ENCODE measurements around the gene NAV2.

NAV2 gene

GRCh38 chr11:19931141-19931770 lies 218.6 kb downstream of the NAV2 start:
- no peak overlapping the region for H3K9ac ChIP-seq (ENCODE audit: low read depth, low read length)
- peaks cover 11% of the 10 kb centered on the region for H3K4me1 ChIP-seq (ENCODE audit: insufficient read depth, low read length)
- 93% methylated on average over 13 of the region's 14 CpGs for WGBS
- peaks cover 19% of the 10 kb centered on the region for H3K36me3 ChIP-seq (ENCODE audit: insufficient read depth, low read length)
- no peak overlapping the region for H3K4me3 ChIP-seq (ENCODE audit: low read length)
- H3K9me3 ChIP-seq (ENCODE audit: insufficient read depth, low read depth, low read length) = no peaks in the 10 kb centered on the region
- no peak overlapping the region for H3K27ac ChIP-seq (ENCODE audit: low read depth, low read length)
- no peaks in the 10 kb centered on the region for H3K27me3 ChIP-seq (ENCODE audit: insufficient read depth, low read length)

GRCh38 chr11:19931771-19932369 lies 219.2 kb downstream of the NAV2 start:
- WGBS = 85% methylated on average over 7 of the region's 7 CpGs
- H3K4me1 ChIP-seq (ENCODE audit: insufficient read depth, low read length) = peaks cover 11% of the 10 kb centered on the region
- H3K4me3 ChIP-seq (ENCODE audit: low read length) = no peak overlapping the region
- no peak overlapping the region; the same call in 1 of the 2 replicates for H3K27ac ChIP-seq (ENCODE audit: low read depth, low read length)
- H3K27me3 ChIP-seq (ENCODE audit: insufficient read depth, low read length) = no peaks in the 10 kb centered on the region
- H3K9me3 ChIP-seq (ENCODE audit: insufficient read depth, low read depth, low read length) = no peaks in the 10 kb centered on the region
- peaks cover 24% of the 10 kb centered on the region for H3K36me3 ChIP-seq (ENCODE audit: insufficient read depth, low read length)
- H3K9ac ChIP-seq (ENCODE audit: low read depth, low read length) = no peak overlapping the region

GRCh38 chr11:19933132-19933735 lies 220.6 kb downstream of the NAV2 start:
- H3K36me3 ChIP-seq (ENCODE audit: insufficient read depth, low read length) = peaks cover 24% of the 10 kb centered on the region
- H3K27ac ChIP-seq (ENCODE audit: low read depth, low read length) = no peak overlapping the region
- no peak overlapping the region for H3K9ac ChIP-seq (ENCODE audit: low read depth, low read length)
- no peaks in the 10 kb centered on the region for H3K9me3 ChIP-seq (ENCODE audit: insufficient read depth, low read depth, low read length)
- no peak overlapping the region for H3K4me3 ChIP-seq (ENCODE audit: low read length)
- 94% methylated on average over 20 of the region's 20 CpGs for WGBS
- peaks cover 11% of the 10 kb centered on the region for H3K4me1 ChIP-seq (ENCODE audit: insufficient read depth, low read length)
- H3K27me3 ChIP-seq (ENCODE audit: insufficient read depth, low read length) = no peaks in the 10 kb centered on the region

- Histone ChIP-seq H3K27me3 (ENCODE audit: insufficient read depth, low read length) (no peaks in the 10 kb centered on the region), H3K4me3 (ENCODE audit: low read length) (no peak overlapping the region), H3K36me3 (ENCODE audit: insufficient read depth, low read length) (peaks cover 24% of the 10 kb centered on the region)
Observed at GRCh38 chr11:19933801-19934488, 221.3 kb downstream of the NAV2 start.

GRCh38 chr11:19934828-19935259 lies 222.2 kb downstream of the NAV2 start:
- peak overlapping the region; percentile 18; the same call in 1 of the 2 replicates for H3K9ac ChIP-seq (ENCODE audit: low read depth, low read length)
- H3K36me3 ChIP-seq (ENCODE audit: insufficient read depth, low read length) = peaks cover 31% of the 10 kb centered on the region
- H3K27ac ChIP-seq (ENCODE audit: low read depth, low read length) = peak overlapping the region; percentile 11; the same call in 1 of the 2 replicates
- 90% methylated on average over 3 of the region's 3 CpGs for WGBS
- peaks cover 11% of the 10 kb centered on the region for H3K4me1 ChIP-seq (ENCODE audit: insufficient read depth, low read length)
- no peak overlapping the region for H3K4me3 ChIP-seq (ENCODE audit: low read length)
- no peaks in the 10 kb centered on the region for H3K9me3 ChIP-seq (ENCODE audit: insufficient read depth, low read depth, low read length)
- no peaks in the 10 kb centered on the region for H3K27me3 ChIP-seq (ENCODE audit: insufficient read depth, low read length)

More at GRCh38 chr11:19933801-19934488, 221.3 kb downstream of the NAV2 start:
- Histone ChIP-seq H3K27ac (ENCODE audit: low read depth, low read length) (no peak overlapping the region), H3K9me3 (ENCODE audit: insufficient read depth, low read depth, low read length) (no peaks in the 10 kb centered on the region), H3K9ac (ENCODE audit: low read depth, low read length) (no peak overlapping the region), H3K4me1 (ENCODE audit: insufficient read depth, low read length) (peaks cover 11% of the 10 kb centered on the region)
- 94% methylated on average over 12 of the region's 12 CpGs for WGBS

GRCh38 chr11:19935507-19935906 lies 222.9 kb downstream of the NAV2 start:
- Histone ChIP-seq H3K27ac (ENCODE audit: low read depth, low read length) (peak overlapping the region; percentile 11; the same call in 1 of the 2 replicates), H3K4me1 (ENCODE audit: insufficient read depth, low read length) (peaks cover 11% of the 10 kb centered on the region), H3K9ac (ENCODE audit: low read depth, low read length) (peak overlapping the region; percentile 18; the same call in 1 of the 2 replicates)

GRCh38 chr11:19936461-19936860 lies 223.8 kb downstream of the NAV2 start:
- WGBS = 93% methylated on average over 8 of the region's 9 CpGs
- no peak overlapping the region for H3K9ac ChIP-seq (ENCODE audit: low read depth, low read length)
- H3K27me3 ChIP-seq (ENCODE audit: insufficient read depth, low read length) = no peaks in the 10 kb centered on the region
- H3K36me3 ChIP-seq (ENCODE audit: insufficient read depth, low read length) = peaks cover 47% of the 10 kb centered on the region
- peaks cover 8% of the 10 kb centered on the region for H3K4me1 ChIP-seq (ENCODE audit: insufficient read depth, low read length)
- H3K9me3 ChIP-seq (ENCODE audit: insufficient read depth, low read depth, low read length) = no peaks in the 10 kb centered on the region
- no peak overlapping the region for H3K27ac ChIP-seq (ENCODE audit: low read depth, low read length)
- H3K4me3 ChIP-seq (ENCODE audit: low read length) = no peak overlapping the region

More at GRCh38 chr11:19935507-19935906, 222.9 kb downstream of the NAV2 start:
- Histone ChIP-seq H3K4me3 (ENCODE audit: low read length) (no peak overlapping the region), H3K9me3 (ENCODE audit: insufficient read depth, low read depth, low read length) (no peaks in the 10 kb centered on the region), H3K36me3 (ENCODE audit: insufficient read depth, low read length) (peaks cover 37% of the 10 kb centered on the region), H3K27me3 (ENCODE audit: insufficient read depth, low read length) (no peaks in the 10 kb centered on the region)
- WGBS = 74% methylated on average over 4 of the region's 4 CpGs

GRCh38 chr11:19938169-19938856 lies 225.7 kb downstream of the NAV2 start:
- Histone ChIP-seq H3K4me1 (ENCODE audit: insufficient read depth, low read length) (peaks cover 8% of the 10 kb centered on the region), H3K27me3 (ENCODE audit: insufficient read depth, low read length) (no peaks in the 10 kb centered on the region), H3K9me3 (ENCODE audit: insufficient read depth, low read depth, low read length) (no peaks in the 10 kb centered on the region), H3K36me3 (ENCODE audit: insufficient read depth, low read length) (peaks cover 55% of the 10 kb centered on the region), H3K4me3 (ENCODE audit: low read length) (no peak overlapping the region), H3K9ac (ENCODE audit: low read depth, low read length) (no peak overlapping the region), H3K27ac (ENCODE audit: low read depth, low read length) (no peak overlapping the region)
- WGBS = 61% methylated on average over 9 of the region's 10 CpGs

- Histone ChIP-seq H3K4me1 (ENCODE audit: insufficient read depth, low read length) (peaks cover 8% of the 10 kb centered on the region), H3K9me3 (ENCODE audit: insufficient read depth, low read depth, low read length) (no peaks in the 10 kb centered on the region), H3K9ac (ENCODE audit: low read depth, low read length) (no peak overlapping the region), H3K27me3 (ENCODE audit: insufficient read depth, low read length) (no peaks in the 10 kb centered on the region), H3K36me3 (ENCODE audit: insufficient read depth, low read length) (peaks cover 53% of the 10 kb centered on the region), H3K27ac (ENCODE audit: low read depth, low read length) (no peak overlapping the region), H3K4me3 (ENCODE audit: low read length) (no peak overlapping the region)
- 90% methylated on average over 4 of the region's 4 CpGs for WGBS
Observed at GRCh38 chr11:19938866-19939265, 226.2 kb downstream of the NAV2 start.

GRCh38 chr11:19939415-19939929 lies 226.8 kb downstream of the NAV2 start:
- Histone ChIP-seq H3K27me3 (ENCODE audit: insufficient read depth, low read length) (no peaks in the 10 kb centered on the region), H3K4me3 (ENCODE audit: low read length) (no peak overlapping the region), H3K9me3 (ENCODE audit: insufficient read depth, low read depth, low read length) (no peaks in the 10 kb centered on the region), H3K4me1 (ENCODE audit: insufficient read depth, low read length) (peaks cover 8% of the 10 kb centered on the region), H3K27ac (ENCODE audit: low read depth, low read length) (no peak overlapping the region), H3K9ac (ENCODE audit: low read depth, low read length) (no peak overlapping the region), H3K36me3 (ENCODE audit: insufficient read depth, low read length) (peaks cover 48% of the 10 kb centered on the region)
- WGBS = 96% methylated on average over 9 of the region's 9 CpGs
